DOHH2 (cell line): ENCODE data around the gene SPIRE2.
"Not testable (repeated sequence)": the region's sequence is repeated elsewhere in the genome, so short reads cannot be mapped to it uniquely, and the experiment has no call there.

ENCODE experiments used
- H3F3A ChIP-seq: fragments of 200-600 bp; sonication (generic), shearing (Covaris generic); 2 replicates; pipeline ENCODE4 v1.6.0; 2016; ENCODE audit warnings: antibody characterized with exemption, mild to moderate bottlenecking; ENCODE audit not compliant: control insufficient read depth, insufficient read depth
- H3K27ac ChIP-seq: fragments of 200-600 bp; sonication (generic); 2 replicates; pipeline ENCODE4 v1.5.1; 2014; ENCODE audit warnings: low read depth, mild to moderate bottlenecking, low read length, moderate library complexity
- H3K27me3 ChIP-seq: fragments of 200-600 bp; sonication (generic); 2 replicates; pipeline ENCODE4 v1.6.1; 2014; ENCODE audit warnings: mild to moderate bottlenecking, low read length, mixed read lengths; ENCODE audit not compliant: control insufficient read depth
- H3K36me3 ChIP-seq: fragments of 200-600 bp; sonication (generic); 2 replicates; pipeline ENCODE4 v1.6.1; 2014; ENCODE audit warnings: mild to moderate bottlenecking, low read length, moderate library complexity, mixed read lengths; ENCODE audit not compliant: control insufficient read depth
- H3K4me1 ChIP-seq: fragments of 200-600 bp; sonication (generic); 2 replicates; pipeline ENCODE4 v1.6.1; 2014; ENCODE audit warnings: mild to moderate bottlenecking, low read length, mixed read lengths; ENCODE audit not compliant: control insufficient read depth
- H3K4me2 ChIP-seq: fragments of 200-600 bp; sonication (generic); 2 replicates; pipeline ENCODE4 v1.6.0; 2014; ENCODE audit warnings: mild to moderate bottlenecking, low read length, moderate library complexity
- H3K4me3 ChIP-seq: fragments of 200-600 bp; sonication (generic); 2 replicates; pipeline ENCODE4 v1.5.1; 2014; ENCODE audit warnings: mild to moderate bottlenecking, low read length, mixed read lengths
- H3K79me2 ChIP-seq: fragments of 200-600 bp; sonication (generic); 2 replicates; pipeline ENCODE4 v1.6.1; 2014; ENCODE audit warnings: mild to moderate bottlenecking, low read length, mixed read lengths; ENCODE audit not compliant: control insufficient read depth
- H3K9me2 ChIP-seq: fragments of 200-600 bp; sonication (generic); replicated peaks from 2 replicates; pipeline ENCODE4 v1.6.1; 2014; ENCODE audit warnings: mild to moderate bottlenecking, low read length, mixed read lengths; ENCODE audit not compliant: control insufficient read depth
- H3K9me3 ChIP-seq: fragments of 200-600 bp; sonication (generic); 2 replicates; pipeline ENCODE4 v1.6.1; 2014; ENCODE audit warnings: antibody characterized with exemption, low read length, mixed read lengths; ENCODE audit not compliant: control insufficient read depth, insufficient read depth
- H4K20me1 ChIP-seq: fragments of 200-600 bp; sonication (generic); 2 replicates; pipeline ENCODE4 v1.6.0; 2014; ENCODE audit warnings: low read depth, mild to moderate bottlenecking, antibody characterized with exemption, low read length, moderate library complexity; ENCODE audit not compliant: control insufficient read depth, insufficient read depth
- CTCF ChIP-seq: fragments of 200-600 bp; sonication (generic); IDR thresholded peaks from one replicate; pipeline ENCODE4 v1.5.1; 2014; ENCODE audit warnings: antibody characterized with exemption, mild to moderate bottlenecking, low read depth, low read length; ENCODE audit not compliant: poor library complexity, severe bottlenecking
- EZH2phosphoT487 ChIP-seq: fragments of 200-600 bp; sonication (generic); IDR thresholded peaks from 2 replicates; pipeline ENCODE4 v1.6.1; 2017; ENCODE audit warnings: borderline replicate concordance, mild to moderate bottlenecking, antibody characterized with exemption, low read length, moderate library complexity, mixed read lengths

The SPIRE2 gene

DNA sequence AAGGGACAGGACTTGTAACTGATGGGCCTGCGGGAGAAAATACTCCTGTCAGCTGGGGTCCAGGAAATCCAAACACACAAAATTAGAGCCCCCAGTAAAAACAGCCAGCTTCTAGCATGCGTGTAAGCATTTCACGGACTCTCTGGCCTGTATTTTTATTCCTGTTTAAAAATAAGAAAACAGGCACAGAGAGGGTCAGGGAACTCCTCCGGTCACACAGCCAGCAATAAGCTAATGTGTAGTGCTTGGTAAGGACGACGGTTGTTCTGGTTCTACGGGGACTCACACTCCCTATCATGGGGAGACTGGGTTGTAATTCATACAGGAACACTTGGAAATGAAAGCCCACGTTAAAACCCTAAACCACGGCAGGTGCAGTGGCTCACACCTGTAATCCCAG is 43.6 kb downstream of the SPIRE2 start:
- H3K79me2 ChIP-seq = peaks cover 38% of the 10 kb centered on the region
- H3K27ac ChIP-seq = no peak overlapping the region
- H3K4me3 ChIP-seq = peak overlapping the region; percentile 97; the same call in 1 of the 2 replicates
- no peaks in the 10 kb centered on the region for H3K27me3 ChIP-seq
- no peak for TF ChIP-seq EZH2phosphoT487
- TF ChIP-seq CTCF = no peak
- H3F3A ChIP-seq = no peaks in the 10 kb centered on the region
- no peaks in the 10 kb centered on the region for H3K9me2 ChIP-seq
- peak overlapping the region; percentile 71 for H3K4me2 ChIP-seq
- H4K20me1 ChIP-seq = no peaks in the 10 kb centered on the region; the same call in 1 of the 2 replicates
- H3K36me3 ChIP-seq = peaks cover 31% of the 10 kb centered on the region
- peaks cover 20% of the 10 kb centered on the region for H3K4me1 ChIP-seq
- H3K9me3 ChIP-seq = peaks cover 14% of the 10 kb centered on the region

- Histone ChIP-seq H3F3A (peaks cover 3% of the 10 kb centered on the region; the same call in 1 of the 2 replicates), H3K27ac (peak within 1 kb of the TSS; percentile 92), H3K4me2 (peak within 1 kb of the TSS; percentile 73), H3K27me3 (no peaks in the 10 kb centered on the region), H3K4me1 (peaks cover 20% of the 10 kb centered on the region), H3K4me3 (peak within 1 kb of the TSS; percentile 97), H3K79me2 (peaks cover 53% of the 10 kb centered on the region), H3K9me2 (no peaks in the 10 kb centered on the region), H3K9me3 (peaks cover 5% of the 10 kb centered on the region), H4K20me1 (no peaks in the 10 kb centered on the region; the same call in 1 of the 2 replicates), H3K36me3 (peaks cover 38% of the 10 kb centered on the region)
- TF ChIP-seq CTCF = no peak
- no peak for TF ChIP-seq EZH2phosphoT487
Observed at GRCh38 chr16:89873109-89873971, 45.1 kb downstream of the SPIRE2 start, which contains the start of gene TCF25. Gene TCF25, plus strand, starts transcription at chr16:89873592. Its CDS starts 76 bp downstream, at chr16:89873668.

GRCh38 chr16:89873972-89874689 is 45.9 kb downstream of the SPIRE2 start:
- Histone ChIP-seq H3K79me2 (peaks cover 61% of the 10 kb centered on the region), H3K4me3 (peak overlapping the region; percentile 97), H3F3A (peaks cover 3% of the 10 kb centered on the region; the same call in 1 of the 2 replicates), H3K4me2 (peak overlapping the region; percentile 73), H3K4me1 (peaks cover 20% of the 10 kb centered on the region), H3K36me3 (peaks cover 44% of the 10 kb centered on the region), H3K27ac (peak overlapping the region; percentile 92), H3K27me3 (no peaks in the 10 kb centered on the region), H3K9me2 (no peaks in the 10 kb centered on the region), H3K9me3 (0 out of 2 replicates have a peak, but pooled peaks cover 4% of the 10 kb centered on the region), H4K20me1 (no peaks in the 10 kb centered on the region; the same call in 1 of the 2 replicates)
- TF ChIP-seq EZH2phosphoT487 = no peak
- no peak for TF ChIP-seq CTCF

DNA sequence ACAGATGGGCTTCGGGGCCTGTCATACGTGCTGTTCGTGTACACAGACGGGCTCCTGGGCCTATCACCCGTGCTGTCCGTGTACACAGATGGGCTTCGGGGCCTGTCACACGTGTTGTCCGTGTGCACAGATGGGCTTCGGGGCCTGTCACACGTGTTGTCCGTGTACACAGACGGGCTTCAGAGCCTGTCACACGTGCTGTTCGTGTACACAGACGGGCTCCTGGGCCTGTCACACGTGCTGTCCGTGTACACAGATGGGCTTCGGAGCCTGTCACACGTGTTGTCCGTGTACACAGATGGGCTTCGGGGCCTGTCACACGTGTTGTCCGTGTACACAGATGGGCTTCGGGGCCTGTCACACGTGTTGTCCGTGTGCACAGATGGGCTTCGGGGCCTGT is 50.8 kb downstream of the SPIRE2 start:
- not testable (repeated sequence) for H3K4me1 ChIP-seq, H3K27me3 ChIP-seq, H3K9me3 ChIP-seq, H3K4me2 ChIP-seq, H3K4me3 ChIP-seq, H3F3A ChIP-seq, H3K9me2 ChIP-seq, H4K20me1 ChIP-seq, H3K27ac ChIP-seq
- peaks cover 80% of the 10 kb centered on the region for H3K36me3 ChIP-seq
- peaks cover 94% of the 10 kb centered on the region for H3K79me2 ChIP-seq
